ENCODE data around the gene HOMEZ. TPM values are rescaled to one million over a fixed set of nuclear protein-coding genes. Genes with fewer than 3 reads are reported as not detected.

HOMEZ gene
- total and polyA plus RNA-seq, 10 of the 15 experiments (the other 5 are each of a cell fraction or from before 2014, with no cell fraction given), result 2.6 to 19.3 (median 13.0) TPM

DNA sequence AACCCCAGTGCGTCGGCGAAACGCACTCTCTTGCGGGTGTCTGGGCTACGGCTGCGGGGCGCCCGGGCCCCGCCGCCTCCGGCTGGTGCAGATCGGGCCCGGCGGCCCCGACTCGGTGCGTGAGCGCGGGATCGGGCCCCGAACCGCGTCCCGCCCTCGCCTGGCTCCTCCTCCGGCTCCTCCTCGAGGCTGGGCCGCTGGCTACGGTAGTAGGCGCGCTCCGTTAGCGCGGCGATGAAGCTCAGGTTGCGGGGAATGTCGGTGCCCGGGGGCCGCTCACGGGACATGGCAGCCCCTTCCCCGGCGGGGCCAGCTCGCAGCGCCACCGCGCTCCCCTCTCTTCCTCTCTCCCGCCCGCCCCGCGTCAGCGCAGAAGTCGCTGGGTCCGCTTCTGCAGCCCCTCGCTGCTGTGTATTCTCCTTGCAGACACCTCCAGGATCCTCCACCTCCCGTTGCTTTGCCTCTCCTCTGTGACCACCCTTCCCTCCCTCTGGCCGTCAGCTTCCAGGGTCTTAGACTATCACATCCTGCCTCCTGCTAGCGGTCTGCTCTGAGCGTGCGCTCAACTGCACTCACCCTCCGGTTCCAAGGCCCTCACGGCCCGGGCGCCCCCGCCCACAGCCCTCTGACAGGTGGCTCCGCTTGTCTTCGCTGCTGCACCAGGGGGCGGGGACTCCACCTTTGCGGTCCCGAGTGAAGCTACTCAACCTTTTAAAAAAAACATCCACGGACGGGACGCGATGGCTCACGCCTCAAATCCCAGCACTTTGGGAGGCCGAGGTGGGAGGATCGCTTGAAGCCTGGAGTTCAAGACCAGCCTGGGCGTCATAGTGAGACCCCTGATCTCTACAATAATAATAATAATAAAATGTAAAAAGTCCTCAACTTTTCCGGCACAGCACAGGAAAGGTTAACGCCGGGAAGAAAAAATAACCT lies 16.6 kb upstream of the HOMEZ start, which contains the start of gene PPP1R3E (continued):
- TF ChIP-seq, protein P1, sequence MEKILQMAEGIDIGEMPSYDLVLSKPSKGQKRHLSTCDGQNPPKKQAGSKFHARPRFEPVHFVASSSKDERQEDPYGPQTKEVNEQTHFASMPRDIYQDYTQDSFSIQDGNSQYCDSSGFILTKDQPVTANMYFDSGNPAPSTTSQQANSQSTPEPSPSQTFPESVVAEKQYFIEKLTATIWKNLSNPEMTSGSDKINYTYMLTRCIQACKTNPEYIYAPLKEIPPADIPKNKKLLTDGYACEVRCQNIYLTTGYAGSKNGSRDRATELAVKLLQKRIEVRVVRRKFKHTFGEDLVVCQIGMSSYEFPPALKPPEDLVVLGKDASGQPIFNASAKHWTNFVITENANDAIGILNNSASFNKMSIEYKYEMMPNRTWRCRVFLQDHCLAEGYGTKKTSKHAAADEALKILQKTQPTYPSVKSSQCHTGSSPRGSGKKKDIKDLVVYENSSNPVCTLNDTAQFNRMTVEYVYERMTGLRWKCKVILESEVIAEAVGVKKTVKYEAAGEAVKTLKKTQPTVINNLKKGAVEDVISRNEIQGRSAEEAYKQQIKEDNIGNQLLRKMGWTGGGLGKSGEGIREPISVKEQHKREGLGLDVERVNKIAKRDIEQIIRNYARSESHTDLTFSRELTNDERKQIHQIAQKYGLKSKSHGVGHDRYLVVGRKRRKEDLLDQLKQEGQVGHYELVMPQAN (conservative IDR thresholded peaks at IDR 0.05), result no peak; the same call in none of the 2 replicates
- TF ChIP-seq BRCA1 (IDR thresholded peaks at IDR 0.05; ENCODE audit: low read depth, low read length) (no peak), CHD1 (IDR thresholded peaks at IDR 0.05; ENCODE audit: low read depth, low read length) (no peak), YBX1 (IDR thresholded peaks at IDR 0.05) (no peak), CBX3 (IDR thresholded peaks at IDR 0.05; ENCODE audit: borderline replicate concordance, low read depth) (no peak), CHD4 (IDR thresholded peaks at IDR 0.05) (no peak), PML (IDR thresholded peaks at IDR 0.05; ENCODE audit: low read length) (peak; percentile 27; the same call in 1 of the 2 replicates), NFIC (IDR thresholded peaks at IDR 0.05; ENCODE audit: low read depth, low read length) (no peak), RUNX3 (IDR thresholded peaks at IDR 0.05; ENCODE audit: low read length) (peak; percentile 75), TBL1XR1 (IDR thresholded peaks at IDR 0.05; ENCODE audit: low read depth, low read length) (no peak), MEF2B (IDR thresholded peaks at IDR 0.05; ENCODE audit: partially characterized antibody, poor library complexity, severe bottlenecking) (no peak), CHD2 (IDR thresholded peaks at IDR 0.05; ENCODE audit: borderline replicate concordance, low read depth, low read length) (no peak; the same call in 1 of the 2 replicates), HDGF (IDR thresholded peaks at IDR 0.05) (peak; percentile 92), RAD51 (IDR thresholded peaks at IDR 0.05) (no peak), WRNIP1 (IDR thresholded peaks at IDR 0.05; ENCODE audit: borderline replicate concordance, low read depth, low read length) (no peak), CREB1 (IDR thresholded peaks at IDR 0.05; ENCODE audit: low read depth) (peak; percentile 41; the same call in 1 of the 2 replicates), ZZZ3 (IDR thresholded peaks at IDR 0.05; ENCODE audit: control insufficient read depth, insufficient read length, low read depth) (no peak), MTA3 (IDR thresholded peaks at IDR 0.05; ENCODE audit: borderline replicate concordance, low read length) (no peak), EP300 (IDR thresholded peaks at IDR 0.05; ENCODE audit: borderline replicate concordance in 1 of 2, control insufficient read depth in 1 of 2, low read depth in 2 of 2, low read length in 2 of 2) (no peak)
- TF ChIP-seq, protein P2, sequence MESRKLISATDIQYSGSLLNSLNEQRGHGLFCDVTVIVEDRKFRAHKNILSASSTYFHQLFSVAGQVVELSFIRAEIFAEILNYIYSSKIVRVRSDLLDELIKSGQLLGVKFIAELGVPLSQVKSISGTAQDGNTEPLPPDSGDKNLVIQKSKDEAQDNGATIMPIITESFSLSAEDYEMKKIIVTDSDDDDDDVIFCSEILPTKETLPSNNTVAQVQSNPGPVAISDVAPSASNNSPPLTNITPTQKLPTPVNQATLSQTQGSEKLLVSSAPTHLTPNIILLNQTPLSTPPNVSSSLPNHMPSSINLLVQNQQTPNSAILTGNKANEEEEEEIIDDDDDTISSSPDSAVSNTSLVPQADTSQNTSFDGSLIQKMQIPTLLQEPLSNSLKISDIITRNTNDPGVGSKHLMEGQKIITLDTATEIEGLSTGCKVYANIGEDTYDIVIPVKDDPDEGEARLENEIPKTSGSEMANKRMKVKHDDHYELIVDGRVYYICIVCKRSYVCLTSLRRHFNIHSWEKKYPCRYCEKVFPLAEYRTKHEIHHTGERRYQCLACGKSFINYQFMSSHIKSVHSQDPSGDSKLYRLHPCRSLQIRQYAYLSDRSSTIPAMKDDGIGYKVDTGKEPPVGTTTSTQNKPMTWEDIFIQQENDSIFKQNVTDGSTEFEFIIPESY (IDR thresholded peaks at IDR 0.05), result no peak
- TF ChIP-seq, protein P3, sequence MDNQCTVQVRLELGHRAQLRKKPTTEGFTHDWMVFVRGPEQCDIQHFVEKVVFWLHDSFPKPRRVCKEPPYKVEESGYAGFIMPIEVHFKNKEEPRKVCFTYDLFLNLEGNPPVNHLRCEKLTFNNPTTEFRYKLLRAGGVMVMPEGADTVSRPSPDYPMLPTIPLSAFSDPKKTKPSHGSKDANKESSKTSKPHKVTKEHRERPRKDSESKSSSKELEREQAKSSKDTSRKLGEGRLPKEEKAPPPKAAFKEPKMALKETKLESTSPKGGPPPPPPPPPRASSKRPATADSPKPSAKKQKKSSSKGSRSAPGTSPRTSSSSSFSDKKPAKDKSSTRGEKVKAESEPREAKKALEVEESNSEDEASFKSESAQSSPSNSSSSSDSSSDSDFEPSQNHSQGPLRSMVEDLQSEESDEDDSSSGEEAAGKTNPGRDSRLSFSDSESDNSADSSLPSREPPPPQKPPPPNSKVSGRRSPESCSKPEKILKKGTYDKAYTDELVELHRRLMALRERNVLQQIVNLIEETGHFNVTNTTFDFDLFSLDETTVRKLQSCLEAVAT (IDR thresholded peaks at IDR 0.05), result 0 out of 2 replicates have a peak, but pooled peaks have one; percentile 45
- TF ChIP-seq, protein P4, sequence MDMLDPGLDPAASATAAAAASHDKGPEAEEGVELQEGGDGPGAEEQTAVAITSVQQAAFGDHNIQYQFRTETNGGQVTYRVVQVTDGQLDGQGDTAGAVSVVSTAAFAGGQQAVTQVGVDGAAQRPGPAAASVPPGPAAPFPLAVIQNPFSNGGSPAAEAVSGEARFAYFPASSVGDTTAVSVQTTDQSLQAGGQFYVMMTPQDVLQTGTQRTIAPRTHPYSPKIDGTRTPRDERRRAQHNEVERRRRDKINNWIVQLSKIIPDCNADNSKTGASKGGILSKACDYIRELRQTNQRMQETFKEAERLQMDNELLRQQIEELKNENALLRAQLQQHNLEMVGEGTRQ (IDR thresholded peaks at IDR 0.05; ENCODE audit: borderline replicate concordance, low read depth, low read length), result no peak
- TF ChIP-seq, protein P5, sequence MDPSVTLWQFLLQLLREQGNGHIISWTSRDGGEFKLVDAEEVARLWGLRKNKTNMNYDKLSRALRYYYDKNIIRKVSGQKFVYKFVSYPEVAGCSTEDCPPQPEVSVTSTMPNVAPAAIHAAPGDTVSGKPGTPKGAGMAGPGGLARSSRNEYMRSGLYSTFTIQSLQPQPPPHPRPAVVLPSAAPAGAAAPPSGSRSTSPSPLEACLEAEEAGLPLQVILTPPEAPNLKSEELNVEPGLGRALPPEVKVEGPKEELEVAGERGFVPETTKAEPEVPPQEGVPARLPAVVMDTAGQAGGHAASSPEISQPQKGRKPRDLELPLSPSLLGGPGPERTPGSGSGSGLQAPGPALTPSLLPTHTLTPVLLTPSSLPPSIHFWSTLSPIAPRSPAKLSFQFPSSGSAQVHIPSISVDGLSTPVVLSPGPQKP (IDR thresholded peaks at IDR 0.05; ENCODE audit: low read depth, low read length), result no peak

All from GM12878 (cell line).